HG03175 (cell line): ENCODE measurements around the gene ATP8A2.
"Not testable (repeated sequence)": the region's sequence is repeated elsewhere in the genome, so short reads cannot be mapped to it uniquely, and the experiment has no call there.

Experiments
- ATAC-seq: cut with Tn5 transposase; IDR thresholded peaks from one replicate; pipeline ENCODE4 v1.9.1; 2021; ENCODE audit warnings: mild to moderate bottlenecking, moderate library complexity; ENCODE audit not compliant: unreplicated experiment

The ATP8A2 gene

GRCh38 chr13:25529425-25529824 lies 157.7 kb downstream of the ATP8A2 start:
- no peak for ATAC-seq

GRCh38 chr13:25538276-25538675 lies 166.5 kb downstream of the ATP8A2 start:
- ATAC-seq: no peak

- ATAC-seq: peak; percentile 83
These were observed 169.8 kb downstream of the ATP8A2 start for GRCh38 chr13:25541434-25542123.

- not testable (repeated sequence) for ATAC-seq
These were observed 177.2 kb downstream of the ATP8A2 start for GRCh38 chr13:25548991-25549390.

GRCh38 chr13:25561812-25562211 lies 190.0 kb downstream of the ATP8A2 start:
- no peak for ATAC-seq

GRCh38 chr13:25570185-25570584 lies 198.4 kb downstream of the ATP8A2 start:
- no peak for ATAC-seq

GRCh38 chr13:25571237-25571636 lies 199.5 kb downstream of the ATP8A2 start:
- no peak for ATAC-seq

- ATAC-seq: not testable (repeated sequence)
These were observed 200.4 kb downstream of the ATP8A2 start for GRCh38 chr13:25572171-25572570.

- ATAC-seq: peak; percentile 55
These were observed 202.9 kb downstream of the ATP8A2 start for GRCh38 chr13:25574437-25575411.

GRCh38 chr13:25575562-25575961 lies 203.8 kb downstream of the ATP8A2 start:
- no peak for ATAC-seq

- no peak for ATAC-seq
These were observed 206.8 kb downstream of the ATP8A2 start for GRCh38 chr13:25578526-25578925.

GRCh38 chr13:25579221-25579620 lies 207.4 kb downstream of the ATP8A2 start:
- ATAC-seq: no peak

- no peak for ATAC-seq
These were observed 209.6 kb downstream of the ATP8A2 start for GRCh38 chr13:25581351-25581750.

GRCh38 chr13:25584087-25584486 lies 212.3 kb downstream of the ATP8A2 start:
- no peak for ATAC-seq

- ATAC-seq: no peak
These were observed 213.2 kb downstream of the ATP8A2 start for GRCh38 chr13:25585000-25585399.

GRCh38 chr13:25587326-25587980 lies 215.7 kb downstream of the ATP8A2 start:
- no peak for ATAC-seq

- ATAC-seq: no peak
These were observed 216.7 kb downstream of the ATP8A2 start for GRCh38 chr13:25588336-25589060.

- ATAC-seq: no peak
These were observed 226.6 kb downstream of the ATP8A2 start for GRCh38 chr13:25598421-25598820.

GRCh38 chr13:25602176-25602575 lies 230.4 kb downstream of the ATP8A2 start:
- ATAC-seq: no peak

GRCh38 chr13:25604106-25604505 lies 232.3 kb downstream of the ATP8A2 start:
- no peak for ATAC-seq

GRCh38 chr13:25607096-25607495 lies 235.3 kb downstream of the ATP8A2 start:
- no peak for ATAC-seq
